Tibial artery (tissue), 4 donors: Measurements from ENCODE around the gene BTN1A1.

ENCODE experiments used
- DNase-seq, 2 donors: peaks; one replicate each; pipeline ENCODE4 v3.0.0-alpha.2; 2019
- H3K27ac ChIP-seq, 2 donors: fragments of 200-600 bp; sonication (generic) in 1 of 2; 1 replicate in 1 of 2; 2 replicates in 1 of 2; pipeline ENCODE4 v1.5.1; 2018 to 2019; ENCODE audit warnings: mild to moderate bottlenecking in 1 of 2
- H3K27me3 ChIP-seq, 2 donors: fragments of 200-600 bp; sonication (generic) in 1 of 2; one replicate each; pipeline versions ENCODE4 v1.5.1 to v1.6.0; 2016 to 2019
- H3K36me3 ChIP-seq, 3 donors: fragments of 200-600 bp; sonication (generic) in 2 of 3; one replicate each; pipeline ENCODE4 v1.5.1; 2016 to 2019; ENCODE audit warnings: mild to moderate bottlenecking in 2 of 3
- H3K4me1 ChIP-seq, 4 donors: fragments of 200-600 bp; sonication (generic) in 2 of 4; 1 replicate in 3 of 4; 2 replicates in 1 of 4; pipeline ENCODE4 v1.5.1; 2016 to 2019
- H3K4me3 ChIP-seq, 2 donors: fragments of 200-600 bp; sonication (generic) in 1 of 2; 1 replicate in 1 of 2; 2 replicates in 1 of 2; pipeline ENCODE4 v1.5.1; 2018 to 2019; ENCODE audit warnings: mild to moderate bottlenecking in 2 of 2
- H3K9me3 ChIP-seq, 3 donors: fragments of 200-600 bp; sonication (generic) in 1 of 3; one replicate each; pipeline ENCODE4 v1.5.1; 2016 to 2019
- CTCF ChIP-seq, 2 experiments: fragments of 200-600 bp in 1 of 2; fragments of 450-650 bp in 1 of 2; IDR thresholded peaks; one replicate each; pipeline ENCODE4 v1.5.1; 2017 to 2019; ENCODE audit warnings: antibody characterized with exemption in 2 of 2, mild to moderate bottlenecking in 1 of 2, moderate library complexity in 1 of 2
- intact Hi-C: fragments of 100-400 bp; cut with DNase I; formaldehyde crosslinking; loops from one replicate; pipeline ENCODE4 v1.15.0; 2023; ENCODE audit warnings: low total_unique reads

BTN1A1 gene

GRCh38 chr6:26532699-26533531, 32.8 kb downstream of the BTN1A1 start:
- H3K4me3 ChIP-seq: peak overlapping the region; percentile 61 to 73
- H3K27ac ChIP-seq: peak overlapping the region; percentile 74 to 83
- no peaks in the 10 kb centered on the region for H3K27me3 ChIP-seq
- intact Hi-C loops: loop anchor here (10.0 kb wide), 1 partner anchor 942 kb away; the partner anchor contains the start of gene ZNF184
- H3K4me1 ChIP-seq: peaks cover 0 to 32% (median 12%) of the 10 kb centered on the region in 4 donors
- TF ChIP-seq CTCF (IDR thresholded peaks at IDR 0.05): no peak
- H3K9me3 ChIP-seq: no peaks in the 10 kb centered on the region
- H3K36me3 ChIP-seq: no peaks in the 10 kb centered on the region
- DNase-seq: peak; percentile 90 to 93

DNA sequence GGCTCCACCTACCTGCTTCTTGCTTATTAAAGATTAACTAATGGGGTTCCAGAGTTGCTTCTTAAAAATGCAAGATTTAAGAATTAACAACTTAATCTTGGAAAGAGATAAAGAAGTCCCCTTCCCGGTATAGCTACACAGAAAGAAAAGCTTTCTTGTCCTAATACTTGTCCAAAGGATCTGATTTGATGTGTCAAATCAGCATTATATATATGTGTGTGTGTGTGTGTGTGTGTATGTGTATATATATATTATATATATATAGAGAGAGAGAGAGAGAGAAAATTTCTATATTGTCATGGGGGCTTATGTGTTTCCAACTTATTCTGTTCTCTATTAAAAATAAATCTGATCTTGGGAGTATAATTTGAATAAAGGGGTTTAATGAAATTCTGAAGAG, 33.4 kb downstream of the BTN1A1 start:
- no peak for DNase-seq
- no peaks in the 10 kb centered on the region for H3K9me3 ChIP-seq
- H3K36me3 ChIP-seq: no peaks in the 10 kb centered on the region
- intact Hi-C loops: loop anchor here (10.0 kb wide), 1 partner anchor 941 kb away; the partner anchor contains the start of gene ZNF184
- H3K4me3 ChIP-seq: peak overlapping the region; percentile 61 to 73
- peak overlapping the region; percentile 74 to 83 for H3K27ac ChIP-seq
- peaks cover 0 to 32% (median 12%) of the 10 kb centered on the region in 4 donors for H3K4me1 ChIP-seq
- TF ChIP-seq CTCF (IDR thresholded peaks at IDR 0.05): no peak
- H3K27me3 ChIP-seq: no peaks in the 10 kb centered on the region

DNA sequence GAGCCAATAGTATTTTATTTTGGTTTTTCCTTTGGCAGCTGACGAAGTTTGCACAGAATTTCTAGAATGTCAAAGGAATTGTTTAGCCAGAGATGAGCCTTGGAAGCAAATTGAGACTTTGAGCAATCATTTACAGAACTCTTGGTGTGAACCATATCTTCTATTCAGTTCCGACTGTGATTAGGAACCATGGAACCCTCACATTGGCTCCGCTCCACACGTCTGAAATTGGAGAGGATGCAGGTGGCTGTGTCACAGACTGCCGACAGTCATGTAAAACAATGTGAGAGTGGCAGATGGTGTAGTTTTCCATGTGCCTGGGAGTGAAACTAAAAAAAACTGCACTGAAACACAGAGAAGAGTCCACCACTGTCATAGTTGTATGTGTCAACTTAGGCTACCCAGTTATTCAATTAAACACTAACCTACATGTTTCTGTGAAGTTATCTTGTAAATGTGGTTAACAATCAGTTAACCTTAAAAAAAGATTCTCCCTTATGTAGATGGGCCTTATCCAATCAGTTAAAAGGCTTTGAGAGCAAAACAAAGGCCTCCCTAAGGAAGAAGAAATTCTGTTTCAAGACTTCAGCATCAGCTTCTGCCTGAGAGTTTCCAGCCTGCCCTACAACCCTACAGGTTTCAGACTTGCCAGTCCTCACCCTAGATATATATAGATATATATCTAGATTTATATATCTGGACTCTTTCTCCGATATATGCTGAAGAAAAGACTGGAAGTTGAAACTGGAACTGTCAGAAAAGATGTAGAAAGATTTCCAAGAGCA, 34.8 kb downstream of the BTN1A1 start:
- intact Hi-C loops: loop anchor here (10.0 kb wide), 1 partner anchor 940 kb away; the partner anchor contains the start of gene ZNF184

GRCh38 chr6:26536571-26537159, 36.6 kb downstream of the BTN1A1 start:
- no peak for TF ChIP-seq CTCF (IDR thresholded peaks at IDR 0.05)
- intact Hi-C loops: loop anchor here (2.0 to 10.0 kb wide), 2 partner anchors 16 to 938 kb away; partner anchors contain the start of gene ZNF184
- Histone ChIP-seq H3K4me1 (peaks cover 0 to 57% (median 25%) of the 10 kb centered on the region in 4 donors), H3K4me3 (peak overlapping the region; percentile 75 to 86), H3K36me3 (peaks cover 0 to 5% (median 4%) of the 10 kb centered on the region in 3 donors), H3K9me3 (no peaks in the 10 kb centered on the region), H3K27ac (peak overlapping the region; percentile 94 to 95), H3K27me3 (no peaks in the 10 kb centered on the region)
- DNase-seq: no peak

More for the DNA sequence above, 34.8 kb downstream of the BTN1A1 start:
- Histone ChIP-seq H3K36me3 (peaks cover 0 to under 1% (median 0%) of the 10 kb centered on the region in 3 donors), H3K27me3 (no peaks in the 10 kb centered on the region), H3K4me3 (no peak overlapping the region), H3K4me1 (peaks cover 0 to 44% (median 19%) of the 10 kb centered on the region in 4 donors), H3K27ac (peak overlapping the region in 1 of 2 donors; percentile 95), H3K9me3 (no peaks in the 10 kb centered on the region)
- DNase-seq: no peak
- no peak for TF ChIP-seq CTCF (IDR thresholded peaks at IDR 0.05)
